Thoracic aorta (tissue), 2 donors: Measurements from ENCODE around the gene SELL. TPM values are rescaled to one million over a fixed set of nuclear protein-coding genes. Genes with fewer than 3 reads are reported as not detected.
A peak's percentile ranks its signal among the peaks of the same experiment; 100 is the strongest.

Source experiments
- ATAC-seq: fragments of 150-250 bp; one replicate; pipeline ENCODE4 v1.8.0; 2017; ENCODE audit warnings: low read depth; ENCODE audit not compliant: insufficient number of reproducible peaks, low FRiP score
- DNase-seq: peaks from one replicate; pipeline ENCODE4 v3.0.0-alpha.2; 2020; ENCODE audit warnings: low spot score
- H3K27ac ChIP-seq, 2 donors: fragments of 200-600 bp; sonication (generic); 1 replicate in 1 of 2; 2 replicates in 1 of 2; pipeline ENCODE4 v1.5.1; 2016; ENCODE audit warnings: mild to moderate bottlenecking in 2 of 2, moderate library complexity in 2 of 2
- H3K27me3 ChIP-seq: fragments of 200-600 bp; sonication (generic); replicated peaks from 2 replicates; pipeline ENCODE4 v1.6.0; 2016; ENCODE audit warnings: mild to moderate bottlenecking; ENCODE audit not compliant: insufficient read depth
- H3K36me3 ChIP-seq: fragments of 200-600 bp; sonication (generic); one replicate; pipeline ENCODE4 v1.5.1; 2016
- H3K4me1 ChIP-seq, 2 donors: fragments of 200-600 bp; sonication (generic); 1 replicate in 1 of 2; 2 replicates in 1 of 2; pipeline versions ENCODE4 v1.5.1 to v1.6.0; 2016; ENCODE audit warnings: low read depth in 2 of 2, mild to moderate bottlenecking in 1 of 2; ENCODE audit not compliant: control insufficient read depth in 1 of 2
- H3K4me3 ChIP-seq: fragments of 200-600 bp; sonication (generic); 2 replicates; pipeline ENCODE4 v1.5.1; 2016; ENCODE audit warnings: mild to moderate bottlenecking
- H3K9me3 ChIP-seq: fragments of 200-600 bp; sonication (generic); 2 replicates; pipeline ENCODE4 v1.5.1; 2016
- CTCF ChIP-seq: fragments of 200-600 bp; sonication (generic); IDR thresholded peaks from one replicate; pipeline ENCODE4 v1.5.1; 2019; ENCODE audit warnings: antibody characterized with exemption
- total RNA-seq, 2 donors: library from RNA; depleted of rRNA; stranded (reverse); fragments of >200 nt; gene quantifications; one replicate each; pipeline versions ENCODE4 v1.1.0 to v1.2.3, GENCODE V29; 2016

Gene SELL
- total RNA-seq = 1 to 10 TPM; 4.2 to 8.5 TPM

GRCh38 chr1:169711469-169712308 lies at the start of gene SELL:
Gene SELL (minus strand): TSS chr1:169711620. CDS start chr1:169711498, 122 bp downstream.
- H3K9me3 ChIP-seq = peaks cover 3% of the 10 kb centered on the region
- ATAC-seq (peak; percentile 36), DNase-seq (no peak)
- H3K27ac ChIP-seq = no peak within 1 kb of the TSS
- no peaks in the 10 kb centered on the region for H3K36me3 ChIP-seq
- H3K27me3 ChIP-seq = no peaks in the 10 kb centered on the region
- H3K4me1 ChIP-seq = no peaks in the 10 kb centered on the region
- peak within 1 kb of the TSS; percentile 61 for H3K4me3 ChIP-seq
- peak; percentile 60 for TF ChIP-seq CTCF

- Histone ChIP-seq H3K4me3 (no peak overlapping the region), H3K4me1 (no peaks in the 10 kb centered on the region), H3K9me3 (no peaks in the 10 kb centered on the region), H3K27me3 (no peaks in the 10 kb centered on the region), H3K36me3 (no peaks in the 10 kb centered on the region), H3K27ac (no peak overlapping the region)
- no peak for TF ChIP-seq CTCF
- no peak for DNase-seq
- no peak for ATAC-seq
Observed at GRCh38 chr1:169759038-169759437, 47.6 kb upstream of the SELL start.

GRCh38 chr1:169753549-169753948 lies 42.1 kb upstream of the SELL start:
- no peak for TF ChIP-seq CTCF

GRCh38 chr1:169750041-169750440 lies 38.6 kb upstream of the SELL start:
- no peaks in the 10 kb centered on the region for H3K9me3 ChIP-seq
- H3K4me3 ChIP-seq = no peak overlapping the region
- no peak overlapping the region for H3K27ac ChIP-seq
- H3K36me3 ChIP-seq = no peaks in the 10 kb centered on the region
- no peak for DNase-seq
- H3K4me1 ChIP-seq = no peaks in the 10 kb centered on the region
- H3K27me3 ChIP-seq = no peaks in the 10 kb centered on the region
- TF ChIP-seq CTCF = no peak
- no peak for ATAC-seq

More at GRCh38 chr1:169753549-169753948, 42.1 kb upstream of the SELL start:
- no peaks in the 10 kb centered on the region for H3K9me3 ChIP-seq
- no peak overlapping the region for H3K4me3 ChIP-seq
- H3K27ac ChIP-seq = no peak overlapping the region
- ATAC-seq = no peak
- no peak for DNase-seq
- no peaks in the 10 kb centered on the region for H3K36me3 ChIP-seq
- no peaks in the 10 kb centered on the region for H3K4me1 ChIP-seq
- no peaks in the 10 kb centered on the region for H3K27me3 ChIP-seq

- DNase-seq (no peak), ATAC-seq (no peak)
- H3K36me3 ChIP-seq = no peaks in the 10 kb centered on the region
- H3K4me3 ChIP-seq = no peak overlapping the region
- no peaks in the 10 kb centered on the region for H3K27me3 ChIP-seq
- no peak for TF ChIP-seq CTCF
- no peak overlapping the region for H3K27ac ChIP-seq
- peaks cover 0 to 1% of the 10 kb centered on the region in 2 donors for H3K4me1 ChIP-seq
- H3K9me3 ChIP-seq = no peaks in the 10 kb centered on the region
Observed at GRCh38 chr1:169746550-169746949, 35.1 kb upstream of the SELL start.
